Measurements from ENCODE around the gene TBX10.

DNA sequence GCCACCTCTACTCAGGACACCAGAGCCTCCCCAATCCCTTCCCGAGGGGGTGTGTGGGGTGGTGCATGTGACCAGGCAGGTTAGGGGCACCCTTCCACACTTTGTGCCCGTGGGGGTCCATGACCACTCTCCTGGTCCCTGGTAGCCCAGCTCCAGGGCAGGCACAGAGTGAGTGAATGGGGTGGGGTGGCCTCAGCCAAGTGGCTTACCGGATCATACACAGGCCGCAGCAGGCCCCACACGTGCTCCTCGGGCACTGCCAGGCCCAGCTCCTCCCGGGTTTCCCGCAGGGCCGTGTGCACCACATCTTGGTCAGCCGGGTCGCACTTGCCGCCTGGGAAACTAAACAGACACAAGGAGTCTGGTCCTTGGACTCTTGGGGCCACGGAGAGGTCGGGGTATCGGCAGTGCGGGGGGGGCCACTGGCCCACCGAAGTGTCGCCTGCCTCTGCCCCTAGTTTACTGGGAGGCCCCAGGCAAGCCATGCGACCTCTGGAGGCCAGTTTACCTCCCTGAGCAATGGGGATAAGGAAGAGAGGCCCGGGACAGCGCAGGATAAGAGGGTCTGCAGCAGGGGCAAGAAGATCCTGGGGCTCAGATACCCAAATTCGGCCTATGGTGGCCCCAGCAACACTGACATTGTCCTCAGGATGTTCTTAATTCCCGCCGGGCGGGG, 10.7 kb downstream of the TBX10 start:
- TF ChIP-seq, protein P1, sequence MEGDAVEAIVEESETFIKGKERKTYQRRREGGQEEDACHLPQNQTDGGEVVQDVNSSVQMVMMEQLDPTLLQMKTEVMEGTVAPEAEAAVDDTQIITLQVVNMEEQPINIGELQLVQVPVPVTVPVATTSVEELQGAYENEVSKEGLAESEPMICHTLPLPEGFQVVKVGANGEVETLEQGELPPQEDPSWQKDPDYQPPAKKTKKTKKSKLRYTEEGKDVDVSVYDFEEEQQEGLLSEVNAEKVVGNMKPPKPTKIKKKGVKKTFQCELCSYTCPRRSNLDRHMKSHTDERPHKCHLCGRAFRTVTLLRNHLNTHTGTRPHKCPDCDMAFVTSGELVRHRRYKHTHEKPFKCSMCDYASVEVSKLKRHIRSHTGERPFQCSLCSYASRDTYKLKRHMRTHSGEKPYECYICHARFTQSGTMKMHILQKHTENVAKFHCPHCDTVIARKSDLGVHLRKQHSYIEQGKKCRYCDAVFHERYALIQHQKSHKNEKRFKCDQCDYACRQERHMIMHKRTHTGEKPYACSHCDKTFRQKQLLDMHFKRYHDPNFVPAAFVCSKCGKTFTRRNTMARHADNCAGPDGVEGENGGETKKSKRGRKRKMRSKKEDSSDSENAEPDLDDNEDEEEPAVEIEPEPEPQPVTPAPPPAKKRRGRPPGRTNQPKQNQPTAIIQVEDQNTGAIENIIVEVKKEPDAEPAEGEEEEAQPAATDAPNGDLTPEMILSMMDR (IDR thresholded peaks at IDR 0.05): no peak
- TF ChIP-seq POLR2A (IDR thresholded peaks at IDR 0.05) (no peak), EP300 (IDR thresholded peaks at IDR 0.05) (no peak)
